HEK293T (cell line): ENCODE measurements around the gene ZNF415.
"Not testable (repeated sequence)": the region's sequence is repeated elsewhere in the genome, so short reads cannot be mapped to it uniquely, and the experiment has no call there.

Experiments
- CTCF ChIA-PET: fragments of 350-600 bp; formaldehyde crosslinking; extraction: SDS; loops from one replicate; lab custom pipeline; 2021; ENCODE audit warnings: antibody characterized with exemption, inconsistent platforms; lab: Yijun Ruan, JAX
- POLR2A ChIA-PET: fragments of 350-600 bp; formaldehyde crosslinking; extraction: SDS; loops from one replicate; lab custom pipeline; 2020; ENCODE audit warnings: antibody characterized with exemption, inconsistent platforms; lab: Yijun Ruan, JAX
- DNase-seq: peaks from one replicate; pipeline ENCODE4 v3.0.0; 2012; ENCODE audit warnings: mixed read lengths; ENCODE audit errors: extremely low spot score
- ARNT ChIP-seq: fragments of 450-650 bp; IDR thresholded peaks from 2 replicates; pipeline ENCODE4 v1.6.1; 2017; ENCODE audit warnings: mild to moderate bottlenecking
- BHLHE40 ChIP-seq: fragments of 450-650 bp; IDR thresholded peaks from 2 replicates; pipeline ENCODE4 v1.6.1; 2016; ENCODE audit warnings: mild to moderate bottlenecking, moderate library complexity, borderline replicate concordance
- CTBP1 ChIP-seq: fragments of 450-650 bp; IDR thresholded peaks from 2 replicates; pipeline ENCODE4 v1.6.1; 2016; ENCODE audit warnings: borderline replicate concordance
- ELF4 ChIP-seq: fragments of 450-650 bp; IDR thresholded peaks from 2 replicates; pipeline ENCODE4 v1.6.1; 2017; ENCODE audit warnings: antibody characterized with exemption
- FOXA1 ChIP-seq: fragments of 450-650 bp; IDR thresholded peaks from 2 replicates; pipeline ENCODE4 v1.6.1; 2016; ENCODE audit warnings: mild to moderate bottlenecking
- FOXK2 ChIP-seq: fragments of 450-650 bp; IDR thresholded peaks from 2 replicates; pipeline ENCODE4 v1.6.1; 2016; ENCODE audit warnings: mild to moderate bottlenecking
- FOXM1 ChIP-seq: fragments of 450-650 bp; IDR thresholded peaks from 2 replicates; pipeline ENCODE4 v1.6.1; 2017; ENCODE audit warnings: mild to moderate bottlenecking, borderline replicate concordance
- HDGF ChIP-seq: fragments of 450-650 bp; IDR thresholded peaks from 2 replicates; pipeline ENCODE4 v1.6.1; 2017; ENCODE audit warnings: antibody characterized with exemption, borderline replicate concordance
- L3MBTL2 ChIP-seq: fragments of 450-650 bp; conservative IDR thresholded peaks from 2 replicates; pipeline ENCODE4 v1.6.1; 2016; ENCODE audit warnings: mild to moderate bottlenecking
- LEF1 ChIP-seq: fragments of 450-650 bp; IDR thresholded peaks from 2 replicates; pipeline ENCODE4 v1.6.1; 2017; ENCODE audit warnings: mild to moderate bottlenecking, borderline replicate concordance
- NFRKB ChIP-seq: fragments of 450-650 bp; IDR thresholded peaks from 2 replicates; pipeline ENCODE4 v1.6.1; 2016; ENCODE audit warnings: mild to moderate bottlenecking, moderate library complexity
- SP1 ChIP-seq: fragments of 450-650 bp; IDR thresholded peaks from 2 replicates; pipeline ENCODE4 v1.6.1; 2017
- SUZ12 ChIP-seq: fragments of 450-650 bp; IDR thresholded peaks from 2 replicates; pipeline ENCODE4 v1.6.1; 2016; ENCODE audit warnings: mild to moderate bottlenecking
- TARDBP ChIP-seq: fragments of 450-650 bp; IDR thresholded peaks from 2 replicates; pipeline ENCODE4 v1.6.1; 2016
- ZNF384 ChIP-seq: fragments of 450-650 bp; IDR thresholded peaks from 2 replicates; pipeline ENCODE4 v1.6.1; 2016
- TF ChIP-seq, protein P1 (sequence below): fragments of 450-650 bp; IDR thresholded peaks from 2 replicates; pipeline ENCODE4 v1.6.1; 2016

The ZNF415 gene

DNA sequence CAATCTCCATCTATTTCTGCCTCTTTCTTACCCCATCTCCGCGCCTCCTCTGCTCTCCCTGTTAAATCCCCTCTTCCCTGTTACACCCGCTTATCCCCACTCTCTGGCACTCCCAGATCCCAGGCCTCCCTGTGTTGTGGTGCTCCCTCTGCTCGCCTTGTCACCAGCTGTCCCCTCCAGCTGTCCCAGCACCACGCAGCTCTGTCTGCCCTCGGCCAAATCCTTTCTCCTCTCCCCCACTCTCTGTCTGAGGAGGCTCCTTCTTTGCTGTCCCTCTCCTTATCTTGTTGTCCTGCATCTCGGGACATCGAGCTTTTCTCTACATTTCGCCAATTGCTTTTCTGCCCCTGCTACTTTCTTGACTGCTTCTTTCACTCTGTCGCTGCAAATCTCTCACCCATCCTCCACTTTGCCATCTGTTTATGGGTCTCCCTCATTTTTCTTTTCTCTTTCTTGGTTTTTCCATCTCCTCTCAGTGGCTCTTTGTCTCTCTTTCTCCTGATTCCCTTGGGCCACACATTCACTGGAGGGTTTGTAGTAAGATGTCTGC is 30.4 kb downstream of the ZNF415 start:
- CTCF ChIA-PET = no interaction called here

DNA sequence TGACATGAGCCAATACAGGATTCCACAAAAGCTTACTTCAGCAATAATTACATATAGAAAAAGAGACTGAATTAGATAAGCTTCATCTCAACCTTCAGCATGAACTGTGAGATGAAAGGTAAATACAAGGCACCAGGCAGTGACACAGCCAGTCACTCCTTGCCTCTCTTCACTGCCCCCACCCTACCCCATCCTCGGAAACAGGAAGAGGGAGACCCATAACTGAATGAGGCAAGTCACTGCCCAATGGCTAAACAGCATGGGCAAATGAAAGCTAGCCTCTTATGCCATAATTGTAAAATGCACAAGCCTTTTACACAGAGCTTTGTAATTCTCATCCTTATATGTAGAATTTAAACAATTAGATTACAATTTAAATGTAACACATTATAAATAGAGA is 31.2 kb downstream of the ZNF415 start:
- CTCF ChIA-PET = no interaction called here
- TF ChIP-seq FOXK2 = no peak
- no peak for TF ChIP-seq CTBP1
- no peak for TF ChIP-seq SUZ12
- TF ChIP-seq ZNF384 = no peak
- no peak for TF ChIP-seq L3MBTL2
- no peak for TF ChIP-seq HDGF
- no peak for TF ChIP-seq NFRKB
- TF ChIP-seq, protein P1, sequence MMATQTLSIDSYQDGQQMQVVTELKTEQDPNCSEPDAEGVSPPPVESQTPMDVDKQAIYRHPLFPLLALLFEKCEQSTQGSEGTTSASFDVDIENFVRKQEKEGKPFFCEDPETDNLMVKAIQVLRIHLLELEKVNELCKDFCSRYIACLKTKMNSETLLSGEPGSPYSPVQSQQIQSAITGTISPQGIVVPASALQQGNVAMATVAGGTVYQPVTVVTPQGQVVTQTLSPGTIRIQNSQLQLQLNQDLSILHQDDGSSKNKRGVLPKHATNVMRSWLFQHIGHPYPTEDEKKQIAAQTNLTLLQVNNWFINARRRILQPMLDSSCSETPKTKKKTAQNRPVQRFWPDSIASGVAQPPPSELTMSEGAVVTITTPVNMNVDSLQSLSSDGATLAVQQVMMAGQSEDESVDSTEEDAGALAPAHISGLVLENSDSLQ = no peak
- TF ChIP-seq LEF1 = no peak
- no peak for TF ChIP-seq ELF4
- no peak for TF ChIP-seq TARDBP
- no peak for TF ChIP-seq BHLHE40
- TF ChIP-seq ARNT = no peak
- no peak for TF ChIP-seq FOXA1
- no peak for TF ChIP-seq FOXM1
- no peak for DNase-seq
- POLR2A ChIA-PET = no interaction called here

More for the DNA sequence above, 30.4 kb downstream of the ZNF415 start:
- TF ChIP-seq NFRKB = no peak
- TF ChIP-seq FOXM1 = no peak
- no peak for TF ChIP-seq TARDBP
- no peak for TF ChIP-seq ARNT
- no peak for TF ChIP-seq SUZ12
- no peak for TF ChIP-seq ZNF384
- no peak for TF ChIP-seq BHLHE40
- TF ChIP-seq, protein P1 = no peak
- POLR2A ChIA-PET = no interaction called here
- no peak for DNase-seq

DNA sequence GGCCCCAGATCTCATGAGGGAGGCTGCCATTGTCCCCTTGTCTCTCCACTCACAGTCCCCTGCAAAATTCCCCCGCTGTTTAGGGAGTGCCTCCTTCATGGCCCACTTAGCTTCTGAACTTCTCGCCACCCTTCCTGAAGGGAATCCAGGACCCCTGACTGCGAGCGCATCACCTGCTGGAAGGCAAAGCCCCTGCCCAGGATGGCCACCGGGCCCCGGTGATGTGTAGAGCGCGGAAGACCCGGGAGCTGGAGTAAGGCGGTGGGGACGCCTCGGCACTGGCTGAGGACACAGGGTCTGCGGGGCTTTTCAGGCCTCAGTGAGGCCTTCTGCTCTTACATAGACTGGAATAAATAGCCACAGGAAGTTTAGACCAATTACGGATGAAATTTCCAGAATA is 34.1 kb downstream of the ZNF415 start:
- DNase-seq, CTCF ChIA-PET, POLR2A ChIA-PET: not testable (repeated sequence)

DNA sequence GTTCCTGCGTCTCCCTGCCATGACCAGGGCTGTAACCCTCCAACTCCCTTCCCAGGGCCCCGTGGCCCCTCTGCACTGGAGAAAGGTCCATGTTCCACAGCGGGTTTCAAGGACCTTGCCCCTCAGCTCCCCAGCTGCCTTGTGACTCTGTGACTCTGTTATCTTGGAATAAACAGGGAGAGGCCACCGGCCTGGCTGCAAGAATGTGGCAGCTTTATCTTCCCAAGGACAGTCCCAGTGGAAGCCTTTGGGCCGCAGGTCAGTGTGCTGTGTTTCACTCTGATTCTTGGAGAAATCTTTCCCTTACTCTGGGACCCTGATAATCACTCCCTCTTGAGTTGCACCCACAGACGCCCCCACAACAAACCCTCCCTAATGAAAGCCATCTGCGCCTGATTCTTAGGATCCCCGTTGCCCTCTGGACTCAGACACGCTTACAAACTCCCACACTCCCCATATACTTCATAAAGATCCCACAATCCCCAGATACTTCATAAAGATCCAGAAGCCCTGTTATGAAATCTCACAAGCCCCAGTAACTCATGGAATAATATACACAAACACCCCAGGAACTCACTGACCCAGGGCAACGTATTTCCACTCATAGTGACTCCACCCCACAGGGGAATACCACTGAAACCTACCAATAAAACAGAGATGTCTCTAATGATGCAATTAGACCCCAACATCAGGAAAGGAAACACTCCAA is 35.6 kb downstream of the ZNF415 start:
- CTCF ChIA-PET, POLR2A ChIA-PET, DNase-seq: not testable (repeated sequence)

DNA sequence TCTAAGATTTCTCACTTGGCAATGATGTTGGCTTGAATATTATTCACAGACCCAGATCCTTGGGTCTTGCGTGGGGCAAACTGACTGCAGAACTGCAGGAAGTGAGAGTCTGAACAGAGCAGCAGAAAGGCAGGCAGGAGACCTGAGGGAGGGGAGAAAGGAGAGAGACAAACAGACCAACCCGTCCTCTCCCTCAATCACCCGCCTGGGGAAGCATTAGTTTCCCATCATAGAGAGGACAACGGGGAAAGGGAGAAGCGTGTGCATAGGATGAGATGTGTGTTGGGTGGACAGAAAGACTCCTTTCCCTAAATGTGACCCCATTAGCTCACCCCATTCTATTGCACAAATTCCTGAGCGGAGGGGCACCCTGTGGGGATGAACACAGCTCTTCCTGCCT is 36.1 kb downstream of the ZNF415 start:
- DNase-seq, POLR2A ChIA-PET, CTCF ChIA-PET: not testable (repeated sequence)

DNA sequence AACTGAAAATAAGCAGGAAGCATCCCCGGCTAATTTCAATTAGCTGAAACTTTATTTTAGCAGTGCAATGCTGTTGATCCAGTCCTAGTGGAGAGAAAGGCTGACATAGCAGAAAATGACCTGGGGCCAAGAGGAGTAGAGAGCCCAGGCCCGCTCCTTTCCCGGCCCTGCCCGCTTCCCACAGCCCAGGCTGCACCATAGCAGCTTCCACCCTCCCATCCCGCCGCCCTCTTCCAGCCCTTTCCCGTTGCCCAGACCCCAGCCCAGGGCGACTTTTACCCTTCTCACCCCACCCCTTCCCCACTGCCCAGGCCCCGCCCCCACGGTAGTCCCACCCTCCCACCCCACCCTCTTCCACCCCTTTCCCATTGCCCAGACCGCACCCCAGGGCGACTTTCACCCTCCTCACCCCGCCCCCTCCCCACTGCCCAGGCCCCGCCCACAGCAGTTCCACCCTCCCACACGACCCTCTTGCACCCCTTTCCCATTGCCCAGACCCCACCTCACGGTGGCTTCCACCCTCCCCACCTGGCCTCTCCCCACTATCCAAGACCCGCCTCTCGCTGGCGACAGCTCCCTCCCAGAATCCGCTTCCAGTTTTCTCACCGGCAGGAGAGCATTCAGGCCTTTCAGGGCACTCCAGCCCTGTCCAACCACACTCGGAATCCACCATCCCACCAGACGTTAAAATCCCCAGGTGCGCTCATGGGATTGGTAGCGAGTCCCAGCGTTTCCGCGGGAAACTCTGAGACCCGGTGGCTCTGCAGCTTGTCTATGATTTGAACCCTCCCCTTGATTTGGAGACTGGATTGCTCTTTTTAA is 37.7 kb downstream of the ZNF415 start:
- ChIA-PET CTCF (no interaction called here), POLR2A (no interaction called here)
- DNase-seq = no peak
- TF ChIP-seq, protein P1 = no peak
- no peak for TF ChIP-seq FOXA1
- TF ChIP-seq BHLHE40 = no peak
- TF ChIP-seq L3MBTL2 = no peak
- TF ChIP-seq FOXK2 = no peak
- TF ChIP-seq HDGF = no peak
- no peak for TF ChIP-seq FOXM1
- no peak for TF ChIP-seq SP1
- no peak for TF ChIP-seq SUZ12
- TF ChIP-seq TARDBP = no peak
- TF ChIP-seq LEF1 = no peak
- no peak for TF ChIP-seq CTBP1
- TF ChIP-seq NFRKB = no peak
- TF ChIP-seq ZNF384 = no peak
